NCI-H2107 (cell line): ENCODE data around the gene ATP6V0A4.
"Not testable (repeated sequence)": the region's sequence is repeated elsewhere in the genome, so short reads cannot be mapped to it uniquely, and the experiment has no call there.

Experiments used
- DNase-seq: peaks from one replicate; lab custom pipeline; 2025; lab: John Stamatoyannopoulos, UW

The ATP6V0A4 gene

DNA sequence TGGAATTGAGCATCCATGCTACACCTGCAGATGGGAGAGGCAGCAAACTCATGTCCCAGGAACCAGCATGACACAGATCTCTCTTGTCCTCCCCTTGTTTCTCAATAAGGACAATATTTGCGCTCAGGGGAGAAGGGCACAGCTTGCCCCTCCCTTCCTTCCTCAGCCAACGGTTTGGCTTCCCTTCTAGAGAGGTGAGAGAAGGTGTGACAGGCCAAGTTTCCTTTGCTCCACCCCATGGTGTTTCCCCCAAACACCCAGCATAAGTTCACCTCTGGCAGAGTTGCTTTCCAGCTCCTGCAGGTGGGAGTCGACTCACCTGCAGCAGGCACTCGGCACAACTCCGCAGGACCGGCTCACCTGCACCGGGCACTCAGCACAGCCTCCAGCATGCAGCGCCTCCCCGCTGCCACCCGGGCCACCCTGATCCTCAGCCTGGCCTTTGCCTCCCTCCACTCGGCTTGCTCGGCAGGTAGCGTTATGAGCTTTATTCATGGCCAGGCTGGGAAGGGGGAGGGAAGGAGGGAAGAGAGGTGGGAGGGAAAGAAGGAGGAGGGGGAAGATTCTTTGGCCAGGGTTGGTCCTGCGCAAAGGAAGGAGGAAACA is at the start of gene ATP6V0A4, which contains the start of gene TMEM213:
Gene ATP6V0A4 (minus strand): TSS at position 482 of the 606 bp plus-strand sequence. CDS start 26,949 bp downstream, outside the sequence.
Gene TMEM213 (plus strand): TSS at position 280 of the 606 bp plus-strand sequence. CDS start 111 bp downstream, at position 391.
- DNase-seq: no peak

DNA sequence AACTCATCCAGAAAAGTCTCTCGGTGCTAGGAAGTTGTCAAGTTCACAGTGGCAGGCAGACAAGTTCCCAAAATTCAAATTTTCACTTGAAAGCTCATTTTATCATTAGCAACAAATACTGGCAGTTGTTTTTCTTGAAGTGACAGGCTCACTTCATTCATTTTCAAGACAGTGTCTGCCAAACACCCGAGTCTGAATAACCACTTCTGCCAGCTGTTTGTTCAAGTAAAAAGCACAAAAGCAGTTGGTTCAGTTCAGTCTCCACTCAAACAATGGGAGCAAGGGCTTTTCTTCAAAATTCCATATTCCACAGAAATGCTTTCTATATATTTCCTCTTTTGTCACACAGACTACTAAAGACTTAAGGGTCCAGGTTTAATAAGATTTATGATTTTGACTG is 47.7 kb upstream of the ATP6V0A4 start:
- DNase-seq: no peak

DNA sequence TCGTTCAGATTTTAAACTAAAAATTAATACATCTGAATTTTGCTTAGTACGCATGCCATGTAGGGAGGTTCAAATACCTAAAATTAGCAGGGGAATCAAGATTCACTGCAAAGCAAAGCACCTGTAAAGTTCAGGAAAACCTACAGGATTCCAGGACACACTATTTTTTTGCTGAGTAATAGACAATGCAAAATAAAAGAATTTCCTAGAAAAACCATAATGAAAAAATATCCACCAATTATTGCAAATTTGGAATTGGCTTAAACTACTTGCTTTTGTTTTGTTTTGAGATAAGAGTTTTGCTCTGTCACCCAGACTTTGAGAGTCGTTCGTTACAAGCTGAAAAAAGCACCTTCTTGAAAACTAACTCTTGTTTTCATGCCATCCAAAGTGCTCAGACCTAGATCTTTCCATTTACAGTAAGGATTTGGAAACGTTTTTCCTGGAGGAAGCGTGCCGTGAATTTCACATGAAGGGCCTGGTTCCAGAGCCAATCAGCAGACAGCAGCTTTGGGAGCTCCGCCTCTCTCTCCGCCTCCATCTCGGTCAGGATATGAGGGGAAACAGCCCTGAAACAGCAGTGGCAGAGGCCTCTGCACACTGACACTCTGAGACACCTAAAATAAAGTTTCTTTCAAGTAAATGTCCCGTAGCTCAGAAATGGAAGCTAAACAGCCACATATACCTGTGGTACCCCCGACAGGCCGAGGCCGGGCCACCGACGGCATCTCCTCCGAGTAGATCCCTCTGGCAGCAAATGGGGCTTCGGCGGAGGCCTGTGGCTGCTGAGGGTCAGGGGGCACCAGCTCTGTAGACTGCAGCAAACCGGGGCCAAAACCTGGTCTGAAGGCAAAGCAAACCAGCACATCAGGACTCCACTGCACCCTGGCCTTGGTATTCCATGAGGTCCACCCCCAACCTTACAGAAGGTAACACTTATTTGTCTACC is 45.9 kb upstream of the ATP6V0A4 start:
- no peak for DNase-seq

DNA sequence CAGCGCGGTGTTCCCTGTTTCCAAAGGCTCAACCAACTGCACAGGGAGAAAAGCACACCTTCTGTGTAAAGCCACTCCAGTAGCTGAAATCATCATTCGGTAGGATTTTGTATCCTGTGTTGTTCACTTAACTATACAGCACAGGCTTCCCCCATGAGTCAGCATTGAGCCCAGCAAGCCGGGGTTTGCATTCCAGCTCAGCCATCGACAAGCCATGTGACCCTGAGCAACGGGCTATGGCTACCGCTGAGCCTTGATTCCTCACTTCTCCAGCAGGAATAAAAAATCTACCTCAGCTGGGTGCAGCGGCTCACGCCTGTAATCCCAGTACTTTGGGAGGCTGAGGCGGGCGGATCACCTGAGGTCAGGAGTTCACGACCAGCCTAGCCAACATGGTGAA is 44.1 kb upstream of the ATP6V0A4 start:
- no peak for DNase-seq

DNA sequence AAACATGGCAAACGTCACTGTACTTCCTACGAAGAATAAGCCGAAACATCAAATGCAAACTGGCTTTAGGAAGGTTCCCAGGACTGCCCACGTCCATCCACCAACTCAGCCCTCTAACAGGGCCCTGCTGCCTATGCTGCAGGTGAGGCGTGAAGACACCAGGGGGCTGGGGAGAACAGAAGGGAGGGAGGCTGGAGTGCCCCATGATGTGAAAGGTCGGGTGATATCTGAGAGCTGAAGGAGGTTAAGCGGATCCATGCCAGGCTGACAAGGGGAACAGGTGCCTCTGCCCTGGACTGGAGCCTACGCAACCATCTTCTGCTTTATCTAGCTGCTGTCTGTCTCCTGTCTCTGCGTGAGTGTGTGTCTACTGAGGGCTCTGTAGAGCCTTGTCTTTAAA is 40.2 kb upstream of the ATP6V0A4 start:
- DNase-seq: peak; percentile 11

DNA sequence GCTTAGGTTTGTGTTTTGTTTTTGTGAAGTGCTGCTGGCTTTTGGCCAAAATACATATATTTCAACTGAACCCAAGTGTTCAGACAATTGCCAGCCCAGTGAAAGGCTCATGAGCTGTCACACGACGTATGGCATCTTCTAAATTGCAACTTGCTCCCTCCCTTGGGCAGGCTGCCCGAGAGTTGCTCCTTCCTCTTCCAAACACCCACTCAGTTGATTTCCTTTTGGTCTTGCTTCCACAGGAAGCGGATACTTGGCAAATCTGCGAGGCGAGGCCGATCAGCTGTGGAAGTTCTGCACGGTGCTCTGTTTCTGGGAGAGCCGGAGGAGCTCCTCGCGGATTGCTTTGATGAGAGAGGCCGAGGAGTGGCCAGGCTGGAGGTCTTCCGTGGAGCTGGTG is 39.6 kb upstream of the ATP6V0A4 start:
- DNase-seq: no peak

DNA sequence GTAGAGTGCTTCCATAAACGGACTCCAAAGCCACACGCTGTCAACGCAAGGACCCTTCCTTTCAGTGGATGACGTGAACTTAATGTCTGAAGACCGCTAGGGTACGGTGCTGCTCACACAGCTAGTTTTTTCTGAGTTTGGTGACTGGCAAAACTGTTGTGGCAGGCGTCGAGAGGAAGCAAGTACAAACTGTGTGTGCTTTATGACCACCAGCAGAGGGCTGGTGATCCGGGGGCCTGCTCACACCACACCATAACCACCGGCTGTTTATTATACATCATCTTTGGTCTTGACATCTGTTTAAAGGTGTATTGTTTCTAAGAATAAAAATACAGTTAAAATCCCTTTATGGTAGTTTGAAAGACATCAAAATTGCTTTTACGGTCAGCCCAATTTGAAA is 37.1 kb upstream of the ATP6V0A4 start:
- DNase-seq: no peak

DNA sequence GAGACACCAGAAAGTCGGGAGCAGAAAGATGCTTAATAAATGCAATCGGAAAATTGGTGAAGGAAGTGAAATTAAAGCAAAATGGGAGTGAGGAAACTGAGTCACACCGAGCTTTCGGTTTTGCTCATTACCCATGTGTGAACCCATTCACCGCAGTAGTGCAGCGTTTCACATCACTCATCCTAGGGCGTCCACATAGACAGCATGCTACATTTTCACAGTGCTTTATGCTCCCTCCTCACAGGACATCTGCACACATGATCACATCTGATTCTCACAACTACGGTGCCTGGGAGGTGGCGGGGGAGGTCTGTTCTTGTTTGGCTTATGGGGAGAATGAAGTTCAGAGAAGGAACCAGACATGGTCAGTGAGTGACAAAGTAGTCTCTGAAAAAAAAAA is 36.6 kb upstream of the ATP6V0A4 start:
- DNase-seq: no peak

DNA sequence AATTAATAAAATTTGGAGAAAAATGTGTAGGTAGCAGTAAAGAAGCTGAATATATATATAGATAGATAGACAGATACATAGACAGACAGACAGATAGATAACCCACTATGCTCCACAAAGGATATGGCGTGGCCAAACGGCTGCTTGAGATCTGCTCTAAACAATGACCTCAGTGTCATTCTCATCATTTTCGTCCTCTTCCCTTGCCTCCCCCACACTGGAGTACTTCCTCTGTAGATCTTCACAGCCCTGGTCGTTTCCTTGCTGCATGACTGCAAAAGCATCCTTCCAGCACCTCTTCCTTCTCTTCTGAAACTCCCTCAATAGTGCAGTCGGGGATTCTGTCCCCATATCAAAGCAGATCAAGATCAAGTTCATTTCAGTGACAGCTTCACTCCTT is 35.6 kb upstream of the ATP6V0A4 start:
- DNase-seq: no peak

DNA sequence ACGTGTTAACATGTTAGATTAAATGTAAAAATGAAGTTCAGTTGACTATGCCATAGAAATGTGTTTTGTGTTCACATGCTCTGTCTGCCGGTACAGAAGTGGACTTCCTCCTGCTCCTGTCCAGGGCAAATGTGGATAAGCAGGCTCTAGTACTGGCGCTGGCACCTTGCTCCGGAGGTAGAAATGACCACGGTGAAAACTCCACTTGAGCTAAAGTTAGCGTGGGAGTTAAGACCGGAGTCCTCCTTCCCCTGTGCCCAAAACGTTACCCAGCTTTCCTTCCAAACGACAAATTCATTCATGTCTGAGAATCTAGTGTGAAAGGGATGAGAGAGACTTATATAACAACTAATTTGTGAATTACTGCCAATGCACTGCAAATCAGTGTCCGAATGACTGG is 35.0 kb upstream of the ATP6V0A4 start:
- no peak for DNase-seq

DNA sequence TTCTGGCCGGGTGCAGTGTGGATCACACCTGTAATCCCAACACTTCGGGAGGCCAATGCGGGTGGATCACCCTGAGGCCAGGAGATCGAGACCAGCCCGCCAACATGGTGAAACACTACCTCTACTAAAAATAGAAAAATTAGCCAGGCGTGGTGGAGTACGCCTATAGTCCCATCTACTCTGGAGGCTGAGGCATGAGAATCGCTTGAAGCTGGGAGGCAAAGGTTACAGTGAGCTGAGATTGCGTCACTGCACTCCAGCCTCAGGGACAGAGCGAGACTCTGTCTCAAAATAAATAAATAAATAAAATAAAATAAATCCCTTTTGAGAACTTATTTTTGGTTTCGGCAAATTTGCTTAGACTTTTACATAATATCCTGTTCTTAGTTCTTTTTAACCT is 31.3 kb upstream of the ATP6V0A4 start:
- no peak for DNase-seq

DNA sequence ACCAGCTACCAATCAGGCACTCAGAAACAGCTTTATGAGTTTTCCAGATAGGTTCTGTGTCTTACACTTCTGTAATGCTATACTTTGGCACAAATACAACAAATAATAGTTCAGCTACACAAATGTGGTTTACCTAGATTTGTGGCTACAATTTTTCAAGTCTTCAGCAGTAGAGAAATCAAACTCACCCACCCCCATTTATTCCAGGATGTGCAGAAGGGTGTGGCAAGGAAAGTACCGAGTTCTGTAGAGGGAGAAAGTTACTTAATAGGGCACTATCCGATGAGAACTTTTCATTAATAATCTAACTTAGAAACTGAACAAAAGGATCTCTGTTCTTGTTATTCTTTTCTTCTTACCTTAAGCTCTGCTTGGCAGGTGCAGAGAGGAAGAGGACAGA is 30.3 kb upstream of the ATP6V0A4 start:
- DNase-seq: no peak

DNA sequence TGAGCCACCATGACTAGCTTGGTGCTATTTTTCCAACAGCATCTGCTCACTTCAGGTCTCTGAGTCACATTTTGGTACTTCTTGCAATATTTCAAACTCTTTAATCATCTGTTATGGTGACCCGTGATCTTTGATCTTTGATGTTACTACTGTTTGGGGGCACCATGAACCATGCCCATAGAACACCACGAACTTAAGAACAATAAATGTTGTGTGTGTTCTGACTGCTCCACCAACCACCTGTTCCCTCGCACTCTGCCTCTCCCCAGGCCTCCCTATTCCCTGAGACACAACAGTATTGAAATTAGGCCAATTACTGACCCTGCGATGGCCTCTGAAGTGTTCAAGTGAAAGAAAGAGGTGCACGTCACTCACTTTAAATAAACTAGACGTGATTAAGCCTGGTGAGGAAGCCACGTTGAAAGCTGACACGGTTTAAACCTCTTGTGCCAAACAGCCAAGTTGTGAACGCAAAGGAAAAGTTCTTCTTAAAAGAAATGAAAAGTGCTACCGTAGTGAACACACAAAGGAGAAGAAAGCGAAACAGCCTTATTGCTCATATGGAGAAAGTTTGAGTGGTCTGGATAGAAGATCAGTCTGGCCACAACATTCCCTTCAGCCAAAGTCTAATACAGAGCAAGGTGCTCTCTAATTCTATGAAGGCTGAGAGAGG is 27.2 kb upstream of the ATP6V0A4 start:
- no peak for DNase-seq

DNA sequence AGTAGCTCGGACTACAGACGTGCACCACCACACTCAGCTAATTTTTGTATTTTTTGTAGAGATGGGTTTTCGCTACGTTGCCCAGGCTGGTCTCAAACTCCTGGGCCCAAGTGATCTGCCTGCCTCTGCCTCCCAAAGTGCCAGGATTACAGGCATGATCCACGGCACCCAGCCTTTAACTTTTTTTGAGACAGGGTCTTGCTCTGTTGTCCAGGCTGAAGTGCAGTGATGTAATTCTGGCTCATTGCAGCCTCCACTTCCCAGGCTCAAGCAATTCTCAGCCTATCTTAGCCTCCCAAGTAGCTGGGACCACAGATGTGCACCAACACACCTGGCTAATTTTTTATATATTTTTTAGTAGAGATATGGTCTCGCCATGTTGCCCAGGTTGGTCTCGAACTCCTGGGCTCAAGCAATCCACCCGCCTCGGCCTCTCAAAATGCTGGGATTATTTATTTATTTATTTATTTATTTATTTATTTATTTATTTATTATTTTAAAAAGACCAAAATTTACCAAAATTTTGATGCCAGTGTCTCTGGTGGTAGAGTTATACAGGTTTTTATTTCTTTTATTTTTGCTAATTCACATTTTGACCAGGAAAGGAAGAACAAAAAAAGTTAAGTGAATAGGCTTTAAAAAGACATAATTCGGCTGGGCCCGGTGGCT is 25.0 kb upstream of the ATP6V0A4 start:
- no peak for DNase-seq

DNA sequence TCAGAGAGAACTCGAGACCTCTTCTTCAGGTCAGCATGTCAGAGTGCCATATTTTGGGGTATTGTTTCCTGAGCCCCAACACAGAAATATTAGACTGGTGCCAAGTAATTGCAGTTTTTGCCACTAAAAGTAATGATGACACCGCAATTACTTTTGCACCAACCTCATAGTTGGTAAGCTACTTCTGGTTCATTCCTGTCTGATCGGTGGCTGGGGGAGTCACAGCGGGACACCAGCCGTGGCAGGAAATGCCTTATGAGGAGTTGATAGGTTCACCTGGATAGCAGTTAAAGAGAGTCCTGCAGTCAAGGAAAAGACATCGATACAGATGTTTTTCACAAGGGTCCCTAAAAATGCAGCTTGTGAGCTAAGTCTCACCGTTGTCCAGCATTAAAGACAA is 23.9 kb upstream of the ATP6V0A4 start:
- no peak for DNase-seq

DNA sequence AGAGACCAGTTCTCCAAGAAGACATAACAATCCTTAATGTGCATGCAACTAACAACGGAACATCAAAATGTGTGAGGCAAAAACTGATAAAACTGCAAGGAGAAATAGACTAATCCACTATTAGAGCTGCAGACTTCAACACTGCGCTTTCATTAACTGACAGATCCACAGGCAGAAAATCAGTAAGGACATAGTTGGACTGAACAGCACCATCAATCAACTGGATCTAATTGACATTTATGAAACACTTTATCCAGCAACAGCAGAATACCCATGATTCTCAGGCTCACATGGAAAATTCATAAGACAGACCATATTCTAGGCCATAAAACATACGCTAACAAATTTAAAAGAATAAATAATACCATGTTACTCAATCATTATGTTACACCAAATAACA is 21.6 kb upstream of the ATP6V0A4 start:
- no peak for DNase-seq

DNA sequence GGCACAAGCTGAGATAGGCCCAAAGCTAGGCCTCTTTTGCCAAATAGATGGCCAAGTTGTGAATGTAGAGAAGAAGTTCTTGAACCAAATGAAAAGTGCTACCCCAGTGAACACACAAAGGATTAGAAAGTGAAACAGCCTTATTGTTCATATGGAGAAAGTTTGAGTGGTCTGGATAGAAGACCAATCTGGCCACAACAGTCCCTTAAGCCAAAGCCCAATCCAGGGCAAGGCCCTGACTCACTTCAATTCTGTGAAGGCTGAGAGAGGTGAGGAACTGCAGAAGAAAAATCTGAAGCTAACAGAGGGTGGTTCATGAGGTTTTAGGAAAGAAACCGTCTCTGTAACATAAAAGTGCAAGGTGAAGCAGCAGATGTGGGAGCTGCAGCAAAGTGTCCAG is 18.7 kb upstream of the ATP6V0A4 start:
- no peak for DNase-seq

DNA sequence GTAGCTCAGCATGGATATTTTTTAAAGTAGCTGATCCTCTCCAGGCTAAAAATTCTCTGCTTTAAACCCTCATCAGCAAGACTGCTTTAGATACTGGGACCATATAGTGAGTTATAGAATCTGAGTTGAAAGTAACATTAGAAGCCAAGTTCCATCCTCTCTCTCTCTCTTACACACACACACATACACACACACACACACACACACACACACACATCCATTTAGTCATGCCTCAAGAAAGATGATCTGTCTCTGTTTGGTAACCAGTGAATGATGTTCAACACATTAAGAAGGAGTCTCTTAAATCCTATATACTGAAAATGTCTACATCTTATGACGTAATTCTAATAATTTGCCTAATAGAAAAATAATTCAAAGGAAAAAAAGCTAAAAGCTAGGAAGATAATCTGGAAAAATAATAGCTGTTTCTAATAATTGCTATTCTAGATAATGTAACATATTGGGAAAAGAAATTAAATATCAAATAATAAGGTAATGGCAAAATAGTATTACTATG is 16.9 kb upstream of the ATP6V0A4 start:
- no peak for DNase-seq

DNA sequence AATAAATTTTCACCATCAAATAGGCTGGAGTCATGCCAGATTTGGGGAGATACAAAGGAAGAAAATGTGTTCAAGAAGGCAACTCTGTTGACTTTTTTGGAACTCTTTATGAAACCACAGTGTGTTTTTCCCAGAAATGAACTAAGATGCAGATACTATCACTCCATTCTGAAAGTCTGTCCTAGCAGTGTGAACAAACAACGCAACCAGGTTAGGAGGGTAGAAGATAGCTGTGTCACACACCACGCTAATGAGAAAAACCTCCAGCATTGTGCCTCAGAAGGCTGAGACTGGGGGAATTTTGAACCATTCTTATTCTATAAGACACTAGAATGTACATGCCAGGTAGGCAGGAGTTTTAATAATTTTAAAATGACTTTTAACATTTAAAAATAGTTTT is 15.9 kb upstream of the ATP6V0A4 start:
- DNase-seq: no peak

DNA sequence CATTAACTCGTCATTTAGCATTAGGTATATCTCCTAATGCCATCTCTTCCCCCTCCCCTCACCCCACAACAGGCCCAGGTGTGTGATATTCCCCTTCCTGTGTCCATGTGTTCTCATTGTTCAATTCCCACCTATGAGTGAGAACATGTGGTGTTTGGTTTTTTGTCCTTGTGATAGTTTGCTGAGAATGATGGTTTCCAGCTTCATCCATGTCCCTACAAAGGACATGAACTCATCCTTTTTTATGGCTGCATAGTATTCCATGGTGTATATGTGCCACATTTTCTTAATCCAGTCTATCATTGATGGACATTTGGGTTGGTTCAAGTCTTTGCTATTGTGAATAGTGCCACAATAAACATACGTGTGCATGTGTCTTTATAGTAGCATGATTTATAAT is 13.3 kb upstream of the ATP6V0A4 start:
- not testable (repeated sequence) for DNase-seq

DNA sequence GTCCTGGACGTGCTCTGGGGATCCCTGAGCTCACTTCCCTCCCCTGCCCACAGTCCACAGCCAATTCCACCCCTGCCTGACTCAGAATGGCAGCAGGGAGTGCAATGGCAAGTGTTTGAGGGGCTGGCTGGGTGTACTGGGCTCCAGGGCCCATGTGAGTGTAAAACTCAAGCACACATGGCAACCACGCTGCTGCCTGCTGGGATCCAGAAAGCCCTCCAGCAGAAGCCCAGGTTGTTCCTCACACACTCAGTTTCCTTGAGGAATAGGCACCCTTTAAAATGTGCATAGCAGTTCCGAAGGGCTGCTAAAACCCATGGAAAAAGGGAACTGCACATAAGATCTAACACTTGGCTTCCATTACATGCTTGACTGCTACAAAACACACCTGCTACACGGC is 11.3 kb upstream of the ATP6V0A4 start:
- DNase-seq: no peak

DNA sequence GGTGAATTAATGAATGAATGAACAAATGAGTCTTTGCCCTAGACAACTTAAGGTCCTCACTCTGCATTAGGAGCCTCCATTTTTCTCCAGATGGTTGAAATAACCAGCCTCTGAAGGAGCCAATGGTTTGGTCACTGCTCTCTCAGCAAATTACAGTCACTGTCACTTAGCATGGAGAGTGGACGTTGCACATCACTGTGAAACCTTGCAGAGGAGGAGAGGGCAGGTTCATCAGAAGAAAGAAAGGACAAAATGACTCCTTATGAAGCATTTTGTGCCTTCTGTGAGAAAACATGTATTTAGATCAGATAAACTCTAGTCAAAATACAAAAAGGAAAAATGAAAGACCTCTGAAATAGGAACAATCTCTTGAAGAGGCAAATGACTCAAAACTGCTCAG is 6.6 kb upstream of the ATP6V0A4 start:
- DNase-seq: no peak
